Activated naive CD8-positive, alpha-beta T cell treated with anti-CD3 and anti-CD28 coated beads, Interleukin-2, amount 10 ng/mL, durations not matched to agents 7 days and 5 days (primary cell): ENCODE measurements around the gene SNTB2. TPM values are rescaled to one million over a fixed set of nuclear protein-coding genes. Genes with fewer than 3 reads are reported as not detected.
"Not testable (repeated sequence)": the region's sequence is repeated elsewhere in the genome, so short reads cannot be mapped to it uniquely, and the experiment has no call there.

Experiments used
- ATAC-seq: fragments of 150-1000 bp; cut with Tn5 transposase; one replicate; pipeline ENCODE4 v1.10.0; 2021; ENCODE audit warnings: low read depth, moderate library complexity
- POLR2A ChIA-PET: fragments of 350-600 bp; sonication (Branson Sonifier 250); formaldehyde crosslinking; loops from one replicate; lab custom pipeline; 2021; ENCODE audit warnings: antibody characterized with exemption; lab: Charles Lee
- DNase-seq: peaks from one replicate; pipeline ENCODE4 v3.0.0; 2021
- H3K27ac Mint-ChIP-seq: one replicate; pipeline ENCODE4 v1.8.0; 2022; ENCODE audit warnings: mild to moderate bottlenecking, mixed read lengths
- H3K27me3 Mint-ChIP-seq: one replicate; pipeline ENCODE4 v1.8.0; 2022; ENCODE audit warnings: mild to moderate bottlenecking, moderate library complexity, mixed read lengths
- H3K36me3 Mint-ChIP-seq: one replicate; pipeline ENCODE4 v1.8.0; 2021; ENCODE audit warnings: mild to moderate bottlenecking, mixed read lengths
- H3K4me1 Mint-ChIP-seq: one replicate; pipeline ENCODE4 v1.8.0; 2021; ENCODE audit warnings: mixed read lengths
- H3K4me3 Mint-ChIP-seq: one replicate; pipeline ENCODE4 v1.8.0; 2022; ENCODE audit warnings: mild to moderate bottlenecking, moderate library complexity, mixed read lengths
- H3K9me3 Mint-ChIP-seq: one replicate; pipeline ENCODE4 v1.8.0; 2021; ENCODE audit warnings: mixed read lengths
- total RNA-seq, 2 experiments: library from RNA; stranded (reverse); gene quantifications; one replicate each; pipeline ENCODE4 v1.2.3, GENCODE V29; 2021

Gene SNTB2
- total RNA-seq, 2 experiments from 2014 or later, result 19.1 to 24.1 TPM

GRCh38 chr16:69293401-69293800, 106.4 kb downstream of the SNTB2 start:
- Mint-ChIP-seq H3K4me3 (no peak overlapping the region), H3K36me3 (no peaks in the 10 kb centered on the region), H3K27me3 (no peaks in the 10 kb centered on the region), H3K9me3 (no peaks in the 10 kb centered on the region), H3K4me1 (no peaks in the 10 kb centered on the region), H3K27ac (no peak overlapping the region)
- POLR2A ChIA-PET, result interaction anchor here (0.6 kb wide), 1 partner anchor 142 kb away, joined by 3 read pairs; no protein-coding TSS in a partner anchor
- ATAC-seq, result no peak
- no peak for DNase-seq

DNA sequence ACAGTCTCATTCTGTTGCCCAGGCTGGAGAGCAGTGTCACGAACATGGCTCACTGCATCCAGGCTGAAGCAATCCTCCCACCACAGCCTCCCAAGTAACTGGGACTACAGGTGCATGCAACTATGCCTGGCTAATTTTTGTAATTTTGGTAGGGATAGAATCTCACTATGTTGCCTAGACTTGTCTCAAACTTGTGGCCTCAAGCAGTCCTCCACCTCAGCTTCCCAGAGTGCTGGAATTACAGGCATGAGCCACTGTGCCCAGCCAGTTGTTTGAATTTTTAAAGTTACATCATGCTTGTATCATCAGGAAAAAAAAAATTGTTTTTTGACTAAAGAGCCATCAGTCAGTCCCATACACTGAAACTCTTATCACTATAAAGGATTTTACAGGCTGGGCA, 107.1 kb downstream of the SNTB2 start:
- ATAC-seq (no peak), DNase-seq (no peak)
- no peaks in the 10 kb centered on the region for H3K27me3 Mint-ChIP-seq
- H3K4me3 Mint-ChIP-seq, result no peak overlapping the region
- H3K4me1 Mint-ChIP-seq, result no peaks in the 10 kb centered on the region
- H3K36me3 Mint-ChIP-seq, result no peaks in the 10 kb centered on the region
- POLR2A ChIA-PET, result no interaction called here
- H3K27ac Mint-ChIP-seq, result no peak overlapping the region
- H3K9me3 Mint-ChIP-seq, result no peaks in the 10 kb centered on the region

- H3K9me3 Mint-ChIP-seq, H3K4me3 Mint-ChIP-seq, H3K27me3 Mint-ChIP-seq, ATAC-seq, H3K4me1 Mint-ChIP-seq, DNase-seq, H3K36me3 Mint-ChIP-seq, H3K27ac Mint-ChIP-seq: not testable (repeated sequence)
- POLR2A ChIA-PET, result interaction anchor here (0.7 kb wide), 1 partner anchor 9 kb away, joined by 7 read pairs; no protein-coding TSS in a partner anchor
Measured at GRCh38 chr16:69296771-69297170, 109.8 kb downstream of the SNTB2 start.

DNA sequence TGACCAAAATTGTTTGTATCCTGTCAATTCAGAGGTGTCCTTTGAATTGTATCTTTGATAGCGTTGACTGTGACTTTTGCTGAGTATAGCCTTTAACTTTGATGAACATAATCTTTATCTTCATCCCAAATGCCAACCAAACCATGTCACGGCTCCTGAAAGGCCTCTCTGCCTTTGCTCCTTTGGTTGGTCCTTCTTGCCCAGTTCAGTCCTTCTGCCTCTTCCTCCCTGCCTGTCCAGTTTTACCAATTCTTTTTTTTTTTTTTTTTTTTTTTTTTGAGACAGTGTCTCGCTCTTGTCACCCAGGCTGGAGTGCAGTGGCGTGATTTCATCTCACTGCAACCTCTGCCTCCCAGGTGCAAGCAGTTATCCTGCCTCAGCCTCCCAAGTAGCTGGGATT, 111.3 kb downstream of the SNTB2 start:
- POLR2A ChIA-PET, result no interaction called here
- Mint-ChIP-seq H3K4me1 (no peaks in the 10 kb centered on the region), H3K27me3 (no peaks in the 10 kb centered on the region), H3K27ac (no peak overlapping the region), H3K36me3 (peaks cover 5% of the 10 kb centered on the region), H3K9me3 (no peaks in the 10 kb centered on the region), H3K4me3 (no peak overlapping the region)
- no peak for DNase-seq
- ATAC-seq, result no peak

DNA sequence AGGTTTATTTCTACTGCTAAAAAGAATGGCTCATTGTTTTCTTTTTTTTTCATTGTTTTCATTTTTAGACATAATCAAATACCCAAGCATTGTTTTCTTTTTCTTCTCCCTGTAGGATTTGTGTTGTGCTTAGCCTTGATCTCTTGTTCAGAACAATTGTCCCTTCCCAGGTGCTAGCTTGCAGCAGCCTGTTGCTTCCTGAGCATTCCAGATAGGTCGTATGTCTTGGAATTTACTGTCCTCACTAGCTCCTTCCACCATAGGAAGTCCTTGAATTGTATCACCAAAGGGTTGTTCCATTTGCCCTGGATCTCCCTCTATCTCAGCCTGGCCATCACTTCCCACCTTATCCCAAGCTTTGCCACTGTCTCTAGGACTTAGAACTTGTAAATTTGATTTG, 114.2 kb downstream of the SNTB2 start:
- Mint-ChIP-seq H3K27me3 (no peaks in the 10 kb centered on the region), H3K4me3 (no peak overlapping the region), H3K36me3 (peaks cover 6% of the 10 kb centered on the region), H3K27ac (no peak overlapping the region), H3K4me1 (no peaks in the 10 kb centered on the region), H3K9me3 (no peaks in the 10 kb centered on the region)
- no peak for DNase-seq
- ATAC-seq, result no peak
- POLR2A ChIA-PET, result no interaction called here

DNA sequence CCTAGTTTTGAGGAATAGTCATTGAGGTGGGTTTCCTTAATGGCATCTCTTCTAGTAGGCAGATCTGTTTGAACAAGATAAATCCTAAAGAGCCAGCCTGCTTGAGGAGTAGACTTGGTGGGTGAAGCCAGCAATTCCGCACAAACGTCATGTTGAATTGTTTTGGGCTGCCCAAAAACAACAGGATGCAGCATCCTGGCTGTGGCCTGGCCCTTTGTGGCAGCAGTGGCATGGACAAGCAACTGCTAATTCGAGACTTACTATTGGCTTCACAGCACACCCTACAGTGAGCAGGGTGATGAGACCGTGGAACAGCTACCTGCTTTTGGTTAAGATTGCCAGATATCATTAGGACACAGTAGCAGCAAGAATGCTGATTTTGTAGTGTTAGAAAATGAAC, 114.9 kb downstream of the SNTB2 start:
- Mint-ChIP-seq H3K27ac (no peak overlapping the region), H3K36me3 (peaks cover 6% of the 10 kb centered on the region), H3K9me3 (no peaks in the 10 kb centered on the region), H3K4me3 (no peak overlapping the region), H3K4me1 (no peaks in the 10 kb centered on the region), H3K27me3 (no peaks in the 10 kb centered on the region)
- ATAC-seq (no peak), DNase-seq (no peak)
- POLR2A ChIA-PET, result no interaction called here

DNA sequence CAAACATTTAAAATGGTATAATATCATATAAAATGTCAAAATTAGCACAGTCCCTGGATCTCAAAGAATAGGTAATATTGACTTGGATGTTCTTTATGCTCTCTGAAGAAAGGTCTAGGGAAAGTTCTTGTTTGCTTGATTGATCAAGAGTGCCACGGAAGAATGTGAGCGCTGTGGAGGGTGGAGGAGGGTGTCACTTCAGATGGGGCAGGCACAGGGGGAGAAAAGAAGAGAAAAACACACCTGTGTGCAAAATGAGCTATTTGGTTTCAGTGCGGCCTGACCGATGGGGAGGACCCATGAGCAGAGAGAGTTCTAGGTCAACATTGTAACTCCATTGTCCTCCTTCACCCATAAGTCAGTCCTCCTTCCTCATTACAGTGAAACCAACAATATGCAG, 115.3 kb downstream of the SNTB2 start:
- POLR2A ChIA-PET, result no interaction called here
- Mint-ChIP-seq H3K9me3 (no peaks in the 10 kb centered on the region), H3K4me1 (no peaks in the 10 kb centered on the region), H3K36me3 (peaks cover 6% of the 10 kb centered on the region), H3K4me3 (no peak overlapping the region), H3K27me3 (peaks cover 1% of the 10 kb centered on the region), H3K27ac (no peak overlapping the region)
- DNase-seq (no peak), ATAC-seq (no peak)

DNA sequence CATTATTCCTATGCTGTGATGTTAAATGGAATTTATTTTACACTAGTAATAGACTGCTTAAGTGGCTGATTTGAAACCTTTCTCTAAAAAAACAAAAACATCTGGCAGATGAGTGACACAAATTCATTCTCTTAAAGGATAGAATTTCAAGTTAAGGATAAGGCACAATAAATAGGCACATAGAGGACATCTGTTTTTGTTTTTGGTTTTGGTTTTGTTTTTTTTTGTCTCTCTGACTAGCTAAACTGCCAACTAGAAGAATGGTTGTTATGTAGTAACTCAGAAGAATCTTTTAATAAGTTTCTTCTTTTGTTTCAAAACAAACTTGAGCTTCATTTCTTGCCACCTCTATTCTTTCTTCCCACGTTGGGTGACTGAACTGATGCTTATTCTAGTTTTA, 119.1 kb downstream of the SNTB2 start:
- DNase-seq (no peak), ATAC-seq (no peak)
- Mint-ChIP-seq H3K27me3 (peaks cover 3% of the 10 kb centered on the region), H3K4me3 (no peak overlapping the region), H3K4me1 (peaks cover 7% of the 10 kb centered on the region), H3K36me3 (peaks cover 7% of the 10 kb centered on the region), H3K27ac (no peak overlapping the region), H3K9me3 (no peaks in the 10 kb centered on the region)
- POLR2A ChIA-PET, result no interaction called here

DNA sequence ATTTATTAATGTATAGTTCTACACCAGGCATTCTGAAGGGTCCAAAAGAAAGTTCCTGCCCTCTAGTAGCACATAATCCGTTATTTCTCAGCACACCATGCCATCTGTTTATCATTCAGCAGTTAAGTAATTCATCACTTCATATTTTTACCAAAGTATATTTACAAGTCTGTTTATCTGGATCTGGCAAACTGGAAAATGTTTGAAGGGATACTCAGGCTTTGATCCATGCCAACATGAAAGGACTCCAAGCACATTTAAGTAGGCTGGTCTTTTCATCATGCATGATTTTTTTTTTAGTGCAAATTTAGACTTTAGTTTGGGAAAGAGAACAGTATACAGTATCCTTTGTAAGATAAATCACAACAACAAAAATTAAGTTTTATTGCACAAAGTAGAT, 120.1 kb downstream of the SNTB2 start:
- no peak for ATAC-seq

DNA sequence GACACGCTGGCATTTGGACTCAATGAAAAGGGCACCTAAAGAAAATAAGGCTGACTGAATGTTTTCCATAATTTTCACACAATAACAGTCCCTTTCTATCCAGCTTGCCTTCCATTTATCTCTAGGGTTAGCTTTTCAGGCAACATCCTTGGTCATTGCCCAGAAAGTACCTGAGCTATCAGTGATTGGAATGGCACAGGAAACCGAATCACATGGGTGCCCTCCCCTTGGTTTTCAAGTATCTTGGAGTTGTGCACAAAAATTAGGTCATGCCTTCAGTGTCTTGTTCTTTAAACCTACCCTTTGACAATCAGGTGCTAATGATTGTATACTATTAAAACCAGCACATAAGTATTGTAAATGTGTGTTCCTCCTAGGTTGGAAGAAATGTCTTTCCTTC, 120.9 kb downstream of the SNTB2 start:
- no peak overlapping the region for H3K27ac Mint-ChIP-seq
- H3K4me3 Mint-ChIP-seq, result no peak overlapping the region
- POLR2A ChIA-PET, result no interaction called here
- H3K27me3 Mint-ChIP-seq, result peaks cover 3% of the 10 kb centered on the region
- H3K36me3 Mint-ChIP-seq, result peaks cover 9% of the 10 kb centered on the region
- H3K4me1 Mint-ChIP-seq, result peaks cover 12% of the 10 kb centered on the region
- DNase-seq, result no peak
- H3K9me3 Mint-ChIP-seq, result no peaks in the 10 kb centered on the region
- no peak for ATAC-seq

More for the DNA sequence above, 120.1 kb downstream of the SNTB2 start:
- H3K4me1 Mint-ChIP-seq, result peaks cover 10% of the 10 kb centered on the region
- peaks cover 10% of the 10 kb centered on the region for H3K36me3 Mint-ChIP-seq
- DNase-seq, result no peak
- H3K9me3 Mint-ChIP-seq, result no peaks in the 10 kb centered on the region
- peaks cover 3% of the 10 kb centered on the region for H3K27me3 Mint-ChIP-seq
- no peak overlapping the region for H3K27ac Mint-ChIP-seq
- POLR2A ChIA-PET, result no interaction called here
- H3K4me3 Mint-ChIP-seq, result no peak overlapping the region

DNA sequence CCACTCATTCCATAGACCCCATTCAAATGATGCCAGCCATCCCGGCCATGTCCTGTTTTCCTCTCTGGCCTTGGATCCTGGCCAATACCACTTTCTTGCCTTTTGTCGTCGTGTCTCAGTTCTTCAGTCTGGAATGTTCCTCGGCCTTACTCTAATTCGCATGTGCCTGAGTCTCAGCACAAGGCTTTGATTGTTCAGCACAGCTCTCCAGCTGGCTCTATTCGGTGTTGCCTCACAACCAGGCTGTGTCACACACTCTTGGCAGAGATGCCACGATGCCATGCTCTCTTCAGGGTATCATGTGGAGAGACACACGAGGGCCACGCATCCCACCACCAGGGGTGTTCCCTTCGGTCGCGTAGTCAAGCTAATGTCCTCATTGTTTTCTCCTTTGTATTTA, 122.4 kb downstream of the SNTB2 start:
- H3K4me1 Mint-ChIP-seq, result peaks cover 19% of the 10 kb centered on the region
- H3K9me3 Mint-ChIP-seq, result no peaks in the 10 kb centered on the region
- ATAC-seq (no peak), DNase-seq (no peak)
- no peak overlapping the region for H3K4me3 Mint-ChIP-seq
- POLR2A ChIA-PET, result no interaction called here
- peaks cover 17% of the 10 kb centered on the region for H3K36me3 Mint-ChIP-seq
- no peak overlapping the region for H3K27ac Mint-ChIP-seq
- peaks cover 3% of the 10 kb centered on the region for H3K27me3 Mint-ChIP-seq

- H3K27me3 Mint-ChIP-seq, result peaks cover 3% of the 10 kb centered on the region
- peak within 1 kb of the TSS; percentile 98 for H3K27ac Mint-ChIP-seq
- H3K4me1 Mint-ChIP-seq, result peaks cover 19% of the 10 kb centered on the region
- DNase-seq, result peak; percentile 100
- H3K4me3 Mint-ChIP-seq, result peak within 1 kb of the TSS; percentile 99
- ATAC-seq, result peak; percentile 97
- no peaks in the 10 kb centered on the region for H3K9me3 Mint-ChIP-seq
- peaks cover 17% of the 10 kb centered on the region for H3K36me3 Mint-ChIP-seq
- POLR2A ChIA-PET, result interaction anchor here (0.6 to 3.1 kb wide), 5 partner anchors 19 to 467 kb away, joined by 3 to 19 read pairs (median 3); partner anchors contain the start of gene PDF
Measured at GRCh38 chr16:69310653-69311532, 123.9 kb downstream of the SNTB2 start, which contains the start of gene VPS4A. TSS of gene VPS4A (plus strand) at chr16:69311350. CDS start at chr16:69311512, 162 bp downstream.

GRCh38 chr16:69311533-69312387, 124.8 kb downstream of the SNTB2 start:
- H3K4me1 Mint-ChIP-seq, result peaks cover 19% of the 10 kb centered on the region
- DNase-seq (no peak), ATAC-seq (peak; percentile 68)
- POLR2A ChIA-PET, result interaction anchor here (0.8 to 3.1 kb wide), 5 partner anchors 11 to 467 kb away, joined by 3 to 19 read pairs (median 3); partner anchors contain the start of gene PDF
- no peaks in the 10 kb centered on the region for H3K9me3 Mint-ChIP-seq
- H3K27ac Mint-ChIP-seq, result peak overlapping the region; percentile 98
- peaks cover 17% of the 10 kb centered on the region for H3K36me3 Mint-ChIP-seq
- H3K4me3 Mint-ChIP-seq, result peak overlapping the region; percentile 99
- H3K27me3 Mint-ChIP-seq, result peaks cover 3% of the 10 kb centered on the region
